Transverse colon (tissue), 3 donors: Measurements from ENCODE around the gene ALDH7A1.

Experiments used
- EP300 ChIP-seq: sonication (generic); formaldehyde crosslinking; IDR thresholded peaks from one replicate; pipeline ENCODE4 v1.6.1; 2017; ENCODE audit warnings: antibody characterized with exemption, low read depth
- POLR2A ChIP-seq: fragments of 450-650 bp; IDR thresholded peaks from one replicate; pipeline ENCODE4 v1.6.1; 2016; ENCODE audit warnings: antibody characterized with exemption, mild to moderate bottlenecking, moderate library complexity
- TF ChIP-seq, protein P1 (sequence below), 5 experiments: fragments of 200-600 bp in 3 of 5; fragments of 450-650 bp in 2 of 5; sonication (generic) in 3 of 5; IDR thresholded peaks; 1 replicate in 2 of 5; 2 replicates in 3 of 5; pipeline ENCODE4 v1.5.1; 2016 to 2017; ENCODE audit warnings: antibody characterized with exemption in 5 of 5, inconsistent platforms in 3 of 5, mild to moderate bottlenecking in 2 of 5, moderate library complexity in 1 of 5

GRCh38 chr5:126497506-126497905 lies 97.5 kb downstream of the ALDH7A1 start:
- TF ChIP-seq POLR2A (no peak), EP300 (no peak)
- TF ChIP-seq, protein P1, sequence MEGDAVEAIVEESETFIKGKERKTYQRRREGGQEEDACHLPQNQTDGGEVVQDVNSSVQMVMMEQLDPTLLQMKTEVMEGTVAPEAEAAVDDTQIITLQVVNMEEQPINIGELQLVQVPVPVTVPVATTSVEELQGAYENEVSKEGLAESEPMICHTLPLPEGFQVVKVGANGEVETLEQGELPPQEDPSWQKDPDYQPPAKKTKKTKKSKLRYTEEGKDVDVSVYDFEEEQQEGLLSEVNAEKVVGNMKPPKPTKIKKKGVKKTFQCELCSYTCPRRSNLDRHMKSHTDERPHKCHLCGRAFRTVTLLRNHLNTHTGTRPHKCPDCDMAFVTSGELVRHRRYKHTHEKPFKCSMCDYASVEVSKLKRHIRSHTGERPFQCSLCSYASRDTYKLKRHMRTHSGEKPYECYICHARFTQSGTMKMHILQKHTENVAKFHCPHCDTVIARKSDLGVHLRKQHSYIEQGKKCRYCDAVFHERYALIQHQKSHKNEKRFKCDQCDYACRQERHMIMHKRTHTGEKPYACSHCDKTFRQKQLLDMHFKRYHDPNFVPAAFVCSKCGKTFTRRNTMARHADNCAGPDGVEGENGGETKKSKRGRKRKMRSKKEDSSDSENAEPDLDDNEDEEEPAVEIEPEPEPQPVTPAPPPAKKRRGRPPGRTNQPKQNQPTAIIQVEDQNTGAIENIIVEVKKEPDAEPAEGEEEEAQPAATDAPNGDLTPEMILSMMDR (IDR thresholded peaks at IDR 0.05): no peak
